GM23338 (cell line): ENCODE measurements around the gene ADAMTS14.

Experiments used
- CREB1 ChIP-seq: fragments of 250-450 bp; sonication (Bioruptor Pico); IDR thresholded peaks from 2 replicates; pipeline ENCODE4 v1.5.0; 2020; ENCODE audit warnings: low read depth, mild to moderate bottlenecking, moderate library complexity
- EZH2 ChIP-seq: fragments of 200-600 bp; sonication (generic); IDR thresholded peaks from one replicate; pipeline ENCODE4 v1.8.0; 2017; ENCODE audit warnings: antibody characterized with exemption, mild to moderate bottlenecking, low read depth; ENCODE audit not compliant: unreplicated experiment
- EZH2phosphoT487 ChIP-seq: fragments of 200-600 bp; sonication (generic); IDR thresholded peaks from one replicate; pipeline ENCODE4 v1.8.1; 2018; ENCODE audit warnings: antibody characterized with exemption; ENCODE audit not compliant: unreplicated experiment
- JUNB ChIP-seq: IDR thresholded peaks from one replicate; pipeline ENCODE4 v1.6.1; 2016; ENCODE audit warnings: antibody characterized with exemption; ENCODE audit not compliant: unreplicated experiment
- NANOG ChIP-seq: IDR thresholded peaks from 2 replicates; pipeline ENCODE4 v1.6.1; 2016; ENCODE audit warnings: antibody characterized with exemption, borderline replicate concordance
- POLR2AphosphoS5 ChIP-seq: IDR thresholded peaks from 2 replicates; pipeline ENCODE4 v1.6.1; 2016; ENCODE audit warnings: antibody characterized with exemption, low read depth
- STAT1 ChIP-seq: IDR thresholded peaks from one replicate; pipeline ENCODE4 v1.6.1; 2016; ENCODE audit warnings: antibody characterized with exemption; ENCODE audit not compliant: unreplicated experiment
- ZNF114 ChIP-seq: fragments of 250-450 bp; sonication (Bioruptor Pico); IDR thresholded peaks from 2 replicates; pipeline ENCODE4 v1.5.0; 2020; ENCODE audit warnings: mild to moderate bottlenecking, moderate library complexity
- ZNF331 ChIP-seq: fragments of 250-450 bp; sonication (Bioruptor Pico); IDR thresholded peaks from 2 replicates; pipeline ENCODE4 v1.5.0; 2020; ENCODE audit warnings: low read depth, mild to moderate bottlenecking, moderate library complexity
- TF ChIP-seq, protein P1 (sequence below), 2 experiments: fragments of 200-600 bp in 1 of 2; sonication (generic) in 1 of 2; conservative IDR thresholded peaks; 2 replicates each; pipeline versions ENCODE4 v1.5.1 to v1.6.1; 2016 to 2017; ENCODE audit warnings: antibody characterized with exemption in 2 of 2, low read depth in 2 of 2, mild to moderate bottlenecking in 2 of 2, moderate library complexity in 1 of 2
- TF ChIP-seq, protein P2 (sequence below): IDR thresholded peaks from one replicate; pipeline ENCODE4 v1.6.1; 2018; ENCODE audit warnings: antibody characterized with exemption; ENCODE audit not compliant: unreplicated experiment
- TF ChIP-seq, protein P3 (sequence below): IDR thresholded peaks from 2 replicates; pipeline ENCODE4 v1.6.1; 2016; ENCODE audit warnings: antibody characterized with exemption

DNA sequence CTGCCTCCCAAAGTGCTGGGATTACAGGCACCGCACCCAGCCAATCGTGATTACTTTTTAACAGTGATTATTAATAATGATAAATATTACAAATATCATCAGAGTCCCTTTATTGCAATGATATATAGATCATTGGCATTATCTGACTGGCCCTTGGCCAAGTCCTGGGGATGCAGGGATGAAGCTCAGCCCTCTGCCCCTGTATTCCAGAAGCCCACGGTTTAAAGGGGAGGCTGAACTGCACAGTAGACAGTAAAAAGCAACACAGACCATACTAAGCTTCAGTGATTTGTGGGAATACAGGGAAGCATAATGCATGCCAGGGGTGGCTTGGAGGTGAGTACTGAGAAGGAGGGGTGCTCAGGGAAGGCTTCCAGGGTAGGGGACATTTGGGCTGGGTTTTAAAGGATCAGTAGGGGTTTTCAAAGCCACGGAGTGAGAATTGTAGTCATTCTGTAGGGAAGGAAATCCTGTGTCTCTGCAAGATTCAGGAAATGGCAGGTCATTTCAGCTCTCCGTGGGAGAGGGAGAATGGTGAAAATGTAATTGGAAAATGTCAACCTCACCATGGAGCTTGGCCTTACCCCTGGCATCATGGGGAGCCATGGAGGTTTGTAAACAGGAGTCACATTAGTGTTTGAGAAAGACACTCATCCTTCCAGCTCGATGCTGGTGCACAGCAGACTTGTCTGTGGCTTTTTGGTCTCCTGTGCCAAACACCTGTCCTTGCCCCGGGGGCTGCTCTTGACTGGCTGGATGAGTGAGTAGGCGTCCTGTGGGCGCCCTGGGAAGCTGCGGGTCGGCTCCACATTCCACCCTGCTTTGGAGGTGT lies 8.8 kb downstream of the ADAMTS14 start:
- TF ChIP-seq, protein P1, sequence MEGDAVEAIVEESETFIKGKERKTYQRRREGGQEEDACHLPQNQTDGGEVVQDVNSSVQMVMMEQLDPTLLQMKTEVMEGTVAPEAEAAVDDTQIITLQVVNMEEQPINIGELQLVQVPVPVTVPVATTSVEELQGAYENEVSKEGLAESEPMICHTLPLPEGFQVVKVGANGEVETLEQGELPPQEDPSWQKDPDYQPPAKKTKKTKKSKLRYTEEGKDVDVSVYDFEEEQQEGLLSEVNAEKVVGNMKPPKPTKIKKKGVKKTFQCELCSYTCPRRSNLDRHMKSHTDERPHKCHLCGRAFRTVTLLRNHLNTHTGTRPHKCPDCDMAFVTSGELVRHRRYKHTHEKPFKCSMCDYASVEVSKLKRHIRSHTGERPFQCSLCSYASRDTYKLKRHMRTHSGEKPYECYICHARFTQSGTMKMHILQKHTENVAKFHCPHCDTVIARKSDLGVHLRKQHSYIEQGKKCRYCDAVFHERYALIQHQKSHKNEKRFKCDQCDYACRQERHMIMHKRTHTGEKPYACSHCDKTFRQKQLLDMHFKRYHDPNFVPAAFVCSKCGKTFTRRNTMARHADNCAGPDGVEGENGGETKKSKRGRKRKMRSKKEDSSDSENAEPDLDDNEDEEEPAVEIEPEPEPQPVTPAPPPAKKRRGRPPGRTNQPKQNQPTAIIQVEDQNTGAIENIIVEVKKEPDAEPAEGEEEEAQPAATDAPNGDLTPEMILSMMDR (conservative IDR thresholded peaks at IDR 0.05; ENCODE audit: low read depth in 2 of 2), result no peak
- TF ChIP-seq EZH2phosphoT487 (no peak), POLR2AphosphoS5 (no peak), EZH2 (no peak), NANOG (no peak), CREB1 (CRISPR knock-in tag) (no peak), ZNF331 (CRISPR knock-in tag) (no peak), STAT1 (no peak), JUNB (no peak), ZNF114 (CRISPR knock-in tag) (no peak)
- TF ChIP-seq, protein P2, sequence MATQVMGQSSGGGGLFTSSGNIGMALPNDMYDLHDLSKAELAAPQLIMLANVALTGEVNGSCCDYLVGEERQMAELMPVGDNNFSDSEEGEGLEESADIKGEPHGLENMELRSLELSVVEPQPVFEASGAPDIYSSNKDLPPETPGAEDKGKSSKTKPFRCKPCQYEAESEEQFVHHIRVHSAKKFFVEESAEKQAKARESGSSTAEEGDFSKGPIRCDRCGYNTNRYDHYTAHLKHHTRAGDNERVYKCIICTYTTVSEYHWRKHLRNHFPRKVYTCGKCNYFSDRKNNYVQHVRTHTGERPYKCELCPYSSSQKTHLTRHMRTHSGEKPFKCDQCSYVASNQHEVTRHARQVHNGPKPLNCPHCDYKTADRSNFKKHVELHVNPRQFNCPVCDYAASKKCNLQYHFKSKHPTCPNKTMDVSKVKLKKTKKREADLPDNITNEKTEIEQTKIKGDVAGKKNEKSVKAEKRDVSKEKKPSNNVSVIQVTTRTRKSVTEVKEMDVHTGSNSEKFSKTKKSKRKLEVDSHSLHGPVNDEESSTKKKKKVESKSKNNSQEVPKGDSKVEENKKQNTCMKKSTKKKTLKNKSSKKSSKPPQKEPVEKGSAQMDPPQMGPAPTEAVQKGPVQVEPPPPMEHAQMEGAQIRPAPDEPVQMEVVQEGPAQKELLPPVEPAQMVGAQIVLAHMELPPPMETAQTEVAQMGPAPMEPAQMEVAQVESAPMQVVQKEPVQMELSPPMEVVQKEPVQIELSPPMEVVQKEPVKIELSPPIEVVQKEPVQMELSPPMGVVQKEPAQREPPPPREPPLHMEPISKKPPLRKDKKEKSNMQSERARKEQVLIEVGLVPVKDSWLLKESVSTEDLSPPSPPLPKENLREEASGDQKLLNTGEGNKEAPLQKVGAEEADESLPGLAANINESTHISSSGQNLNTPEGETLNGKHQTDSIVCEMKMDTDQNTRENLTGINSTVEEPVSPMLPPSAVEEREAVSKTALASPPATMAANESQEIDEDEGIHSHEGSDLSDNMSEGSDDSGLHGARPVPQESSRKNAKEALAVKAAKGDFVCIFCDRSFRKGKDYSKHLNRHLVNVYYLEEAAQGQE, result no peak
- TF ChIP-seq, protein P3, sequence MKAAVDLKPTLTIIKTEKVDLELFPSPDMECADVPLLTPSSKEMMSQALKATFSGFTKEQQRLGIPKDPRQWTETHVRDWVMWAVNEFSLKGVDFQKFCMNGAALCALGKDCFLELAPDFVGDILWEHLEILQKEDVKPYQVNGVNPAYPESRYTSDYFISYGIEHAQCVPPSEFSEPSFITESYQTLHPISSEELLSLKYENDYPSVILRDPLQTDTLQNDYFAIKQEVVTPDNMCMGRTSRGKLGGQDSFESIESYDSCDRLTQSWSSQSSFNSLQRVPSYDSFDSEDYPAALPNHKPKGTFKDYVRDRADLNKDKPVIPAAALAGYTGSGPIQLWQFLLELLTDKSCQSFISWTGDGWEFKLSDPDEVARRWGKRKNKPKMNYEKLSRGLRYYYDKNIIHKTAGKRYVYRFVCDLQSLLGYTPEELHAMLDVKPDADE, result no peak
